HG03457 (cell line): ENCODE results near the gene IL4I1.

ENCODE experiments used
- ATAC-seq: cut with Tn5 transposase; IDR thresholded peaks from one replicate; pipeline ENCODE4 v1.9.1; 2021; ENCODE audit warnings: moderate number of reproducible peaks; ENCODE audit not compliant: unreplicated experiment

Gene IL4I1

GRCh38 chr19:49880162-49880869, 16.4 kb downstream of the IL4I1 start:
- ATAC-seq, result no peak

- no peak for ATAC-seq
Measured at GRCh38 chr19:49879243-49879963, 17.3 kb downstream of the IL4I1 start.

- no peak for ATAC-seq
Measured at GRCh38 chr19:49878744-49879070, 18.0 kb downstream of the IL4I1 start.

- peak; percentile 35 for ATAC-seq
Measured at GRCh38 chr19:49877879-49878743, 18.6 kb downstream of the IL4I1 start.

GRCh38 chr19:49877020-49877878, 19.4 kb downstream of the IL4I1 start, which contains the start of the genes AKT1S1 and TBC1D17:
Gene AKT1S1 (minus strand): TSS chr19:49877355. CDS start chr19:49873295, 4,060 bp downstream.
Gene TBC1D17 (plus strand): TSS chr19:49877702. CDS start chr19:49877724, 22 bp downstream.
- ATAC-seq, result peak; percentile 45

GRCh38 chr19:49876422-49877019, 20.2 kb downstream of the IL4I1 start:
- ATAC-seq, result peak; percentile 33

- no peak for ATAC-seq
Measured at GRCh38 chr19:49875857-49876421, 20.7 kb downstream of the IL4I1 start.

- no peak for ATAC-seq
Measured at GRCh38 chr19:49875177-49875576, 21.5 kb downstream of the IL4I1 start.

- no peak for ATAC-seq
Measured at GRCh38 chr19:49874503-49875157, 22.1 kb downstream of the IL4I1 start.

- no peak for ATAC-seq
Measured at GRCh38 chr19:49873834-49874233, 22.9 kb downstream of the IL4I1 start.

- no peak for ATAC-seq
Measured at GRCh38 chr19:49873129-49873521, 23.6 kb downstream of the IL4I1 start.

GRCh38 chr19:49872245-49873128, 24.2 kb downstream of the IL4I1 start:
- no peak for ATAC-seq

GRCh38 chr19:49871349-49871985, 25.2 kb downstream of the IL4I1 start:
- ATAC-seq, result no peak

GRCh38 chr19:49870309-49870901, 26.3 kb downstream of the IL4I1 start:
- no peak for ATAC-seq

- ATAC-seq, result peak; percentile 50
Measured at GRCh38 chr19:49869484-49870308, 27.0 kb downstream of the IL4I1 start.

- ATAC-seq, result no peak
Measured at GRCh38 chr19:49869009-49869483, 27.6 kb downstream of the IL4I1 start.
